Measurements from ENCODE around the gene PDYN. TPM values are rescaled to one million over a fixed set of nuclear protein-coding genes. Genes with fewer than 3 reads are reported as not detected.

The PDYN gene
- total RNA-seq, 4 donors from 2014 or later: not detected

DNA sequence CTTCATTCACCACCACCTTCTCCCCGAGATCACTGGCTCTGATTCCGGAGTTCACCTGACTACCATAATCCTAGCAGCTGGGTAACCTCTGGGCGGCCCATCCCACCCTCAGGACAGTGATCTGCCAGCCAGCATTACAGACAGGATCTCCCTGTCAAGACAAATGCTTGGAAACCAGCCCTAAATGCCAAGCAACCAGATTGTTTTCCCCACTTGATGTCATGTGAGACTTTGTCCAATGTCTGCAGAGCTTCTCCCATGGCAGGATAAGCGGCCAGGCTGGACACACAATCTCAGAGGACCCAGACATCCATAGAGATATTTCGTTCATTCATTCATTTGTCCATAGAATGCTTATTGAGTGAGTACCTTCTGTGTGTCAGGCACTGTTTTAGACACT is 32.5 kb downstream of the PDYN start:
- no peak for TF ChIP-seq CTCF (IDR thresholded peaks at IDR 0.05; ENCODE audit: low read depth)

- TF ChIP-seq CTCF (IDR thresholded peaks at IDR 0.05; ENCODE audit: low read depth): no peak
Observed at GRCh38 chr20:1959156-1959555, 34.7 kb downstream of the PDYN start.

GRCh38 chr20:1958426-1958825 is 35.4 kb downstream of the PDYN start:
- no peak for TF ChIP-seq CTCF (IDR thresholded peaks at IDR 0.05; ENCODE audit: low read depth)

- TF ChIP-seq CTCF (IDR thresholded peaks at IDR 0.05; ENCODE audit: low read depth): no peak
Observed at GRCh38 chr20:1955217-1955616, 38.6 kb downstream of the PDYN start.

GRCh38 chr20:1953621-1954020 is 40.2 kb downstream of the PDYN start:
- no peak for TF ChIP-seq CTCF (IDR thresholded peaks at IDR 0.05; ENCODE audit: low read depth)

DNA sequence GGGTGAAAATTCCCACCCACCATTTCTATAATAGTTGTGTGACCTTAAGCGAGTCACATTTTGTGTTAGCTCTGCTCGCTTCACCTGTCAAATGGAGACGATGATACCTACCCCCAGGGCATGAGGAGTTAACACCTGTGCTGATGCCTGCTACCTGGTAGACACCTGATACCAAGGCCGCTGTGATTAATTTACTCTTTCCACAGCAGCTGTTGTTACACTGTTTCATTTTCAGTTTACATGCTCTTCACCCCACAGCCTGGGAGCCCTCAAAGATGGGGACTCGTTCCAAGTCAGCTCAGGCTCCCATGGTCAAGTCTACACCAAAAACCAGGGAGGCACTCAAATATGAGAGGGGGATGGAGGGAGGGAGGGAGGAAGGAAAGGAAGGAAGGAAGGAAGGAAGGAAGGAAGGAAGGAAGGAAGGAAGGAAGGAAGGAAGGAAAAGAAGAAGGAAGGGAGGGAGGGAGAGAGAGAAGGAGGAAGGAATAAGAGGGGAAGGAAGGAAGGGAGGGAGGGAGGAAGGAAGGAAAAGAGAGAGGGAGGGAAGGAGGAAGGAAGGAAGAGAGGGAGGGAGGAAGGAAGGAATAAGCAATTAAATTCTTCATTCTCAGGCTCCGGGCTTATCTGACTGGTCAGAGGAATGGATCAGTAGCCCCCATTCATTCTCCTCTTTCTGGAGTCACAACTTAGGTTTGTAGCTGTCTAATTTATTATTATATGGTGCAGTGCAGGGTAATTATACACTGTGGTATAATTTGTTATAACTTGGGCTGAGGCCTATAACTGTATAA is 40.9 kb downstream of the PDYN start:
- TF ChIP-seq CTCF (IDR thresholded peaks at IDR 0.05; ENCODE audit: low read depth): no peak

GRCh38 chr20:1951436-1952115 is 42.3 kb downstream of the PDYN start:
- no peak for TF ChIP-seq CTCF (IDR thresholded peaks at IDR 0.05; ENCODE audit: low read depth)

Data from subcutaneous adipose tissue (tissue), 4 donors.